Measurements from ENCODE around the gene MCTP1. TPM values are rescaled to one million over a fixed set of nuclear protein-coding genes. Genes with fewer than 3 reads are reported as not detected.

MCTP1 gene
- total RNA-seq, 1 experiment from 2014 or later: 2.5 TPM

- H3K18ac ChIP-seq (ENCODE audit: insufficient read length, low read depth, low read length): no peak overlapping the region
- no peak overlapping the region for H2AFZ ChIP-seq (ENCODE audit: low read length)
- no peak overlapping the region for H3K9ac ChIP-seq (ENCODE audit: extremely low read depth, insufficient read length, low read length)
- H4K8ac ChIP-seq (replicated peaks; ENCODE audit: insufficient read length, low read depth, low read length): no peak overlapping the region
- no peak overlapping the region for H3T11ph ChIP-seq (ENCODE audit: low read length)
- H3K4me2 ChIP-seq (ENCODE audit: insufficient read depth, insufficient read length, low read length): no peak overlapping the region
- no peak for DNase-seq
- H3K9me3 ChIP-seq (ENCODE audit: control insufficient read depth, low read depth, low read length): no peaks in the 10 kb centered on the region
- WGBS (ENCODE audit: extremely low coverage, insufficient read length, low lambda C conversion rate): no CpG with 5 or more reads among the region's 1 CpG
- no peak overlapping the region for H3K27ac ChIP-seq (ENCODE audit: insufficient read length, low read depth, low read length)
- H3K56ac ChIP-seq (ENCODE audit: insufficient read length, low read depth, low read length): no peak overlapping the region
- no peak overlapping the region for H3K4me3 Mint-ChIP-seq
- H3K27ac Mint-ChIP-seq: no peak overlapping the region
- peaks cover under 1 to 3% of the 10 kb centered on the region in 2 experiments for H3K4me1 Mint-ChIP-seq
- H2BK20ac ChIP-seq (ENCODE audit: low read depth, low read length, poor library complexity, severe bottlenecking): no peak overlapping the region
- no peak overlapping the region for H2AK5ac ChIP-seq (ENCODE audit: insufficient read length, low read length)
- no peak overlapping the region for H2BK5ac ChIP-seq (ENCODE audit: insufficient read length, low read length)
- no peaks in the 10 kb centered on the region for H3K79me1 ChIP-seq (ENCODE audit: insufficient read depth, low read depth, low read length, poor library complexity, severe bottlenecking)
- no peaks in the 10 kb centered on the region for H3K36me3 Mint-ChIP-seq (ENCODE audit: insufficient read depth in 1 of 3, low read depth in 3 of 3)
- no peak for TF ChIP-seq CTCF (conservative IDR thresholded peaks at IDR 0.05)
- no peaks in the 10 kb centered on the region for H3K27me3 ChIP-seq (ENCODE audit: insufficient read depth, low read length)
- H4K20me1 ChIP-seq (ENCODE audit: control insufficient read depth, insufficient read depth, insufficient read length): no peaks in the 10 kb centered on the region
- no peak overlapping the region for H4K91ac ChIP-seq (ENCODE audit: insufficient read length, low read depth, low read length)
- H3K23ac ChIP-seq (ENCODE audit: insufficient read length, low read depth, low read length): no peak overlapping the region
- no peaks in the 10 kb centered on the region for H3K4me1 ChIP-seq (ENCODE audit: insufficient read depth, low read length)
- H4K5ac ChIP-seq (ENCODE audit: insufficient read length, low read depth, low read length): no peak overlapping the region
- no peaks in the 10 kb centered on the region for H3K79me2 ChIP-seq (ENCODE audit: insufficient read depth, low read length)
- H3K9me3 Mint-ChIP-seq: no peaks in the 10 kb centered on the region
- no peaks in the 10 kb centered on the region for H3K23me2 ChIP-seq (ENCODE audit: insufficient read length, low read depth, low read length, poor library complexity, severe bottlenecking)
- H3K4ac ChIP-seq (ENCODE audit: low read depth, low read length): no peak overlapping the region
- no peak overlapping the region for H2BK120ac ChIP-seq (ENCODE audit: low read depth, low read length, poor library complexity, severe bottlenecking)
- no peak overlapping the region for H3K14ac ChIP-seq (ENCODE audit: insufficient read depth, low read length)
- no peak overlapping the region for H2BK15ac ChIP-seq (ENCODE audit: low read depth, low read length)
- H3K27me3 Mint-ChIP-seq (ENCODE audit: low read depth): no peaks in the 10 kb centered on the region
- H2BK12ac ChIP-seq (ENCODE audit: insufficient read length, low read depth, low read length): no peak overlapping the region
Measured at GRCh38 chr5:95048628-95049027, 236.3 kb downstream of the MCTP1 start.

Data from H9 (cell line).